Tibial nerve (tissue), 4 donors: ENCODE data around the gene PIN1.

ENCODE experiments used
- EP300 ChIP-seq, 2 donors: sonication (generic); formaldehyde crosslinking; IDR thresholded peaks; one replicate each; pipeline ENCODE4 v1.6.1; 2017; ENCODE audit warnings: antibody characterized with exemption in 2 of 2, mild to moderate bottlenecking in 1 of 2
- POLR2A ChIP-seq, 2 donors: fragments of 450-650 bp; IDR thresholded peaks; one replicate each; pipeline ENCODE4 v1.6.1; 2017; ENCODE audit warnings: antibody characterized with exemption in 2 of 2, mild to moderate bottlenecking in 2 of 2, moderate library complexity in 2 of 2
- TF ChIP-seq, protein P1 (sequence below), 5 experiments: fragments of 200-600 bp in 3 of 5; fragments of 450-650 bp in 2 of 5; sonication (generic) in 3 of 5; IDR thresholded peaks; one replicate each; pipeline ENCODE4 v1.5.1; 2016 to 2019; ENCODE audit warnings: antibody characterized with exemption in 5 of 5, mild to moderate bottlenecking in 3 of 5, moderate library complexity in 2 of 5

DNA sequence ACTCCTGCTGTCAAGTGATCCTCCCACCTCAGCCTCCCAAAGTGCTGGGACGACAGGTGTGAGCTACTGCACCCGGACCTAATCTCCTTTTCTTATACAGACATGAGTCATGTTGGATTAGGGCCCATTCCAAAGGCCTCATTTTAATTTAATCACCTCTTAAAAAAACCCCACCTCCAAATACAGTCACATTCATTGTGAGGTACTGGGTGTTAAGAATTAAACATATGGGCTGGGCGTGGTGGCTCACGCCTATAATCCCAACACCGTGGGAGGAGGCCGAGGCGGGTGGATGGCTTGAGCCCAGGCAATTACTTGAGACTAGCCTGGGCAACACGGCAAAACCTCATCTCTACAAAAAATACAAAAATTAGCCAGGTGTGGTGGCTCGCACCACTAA, 46.6 kb downstream of the PIN1 start:
- TF ChIP-seq, protein P1, sequence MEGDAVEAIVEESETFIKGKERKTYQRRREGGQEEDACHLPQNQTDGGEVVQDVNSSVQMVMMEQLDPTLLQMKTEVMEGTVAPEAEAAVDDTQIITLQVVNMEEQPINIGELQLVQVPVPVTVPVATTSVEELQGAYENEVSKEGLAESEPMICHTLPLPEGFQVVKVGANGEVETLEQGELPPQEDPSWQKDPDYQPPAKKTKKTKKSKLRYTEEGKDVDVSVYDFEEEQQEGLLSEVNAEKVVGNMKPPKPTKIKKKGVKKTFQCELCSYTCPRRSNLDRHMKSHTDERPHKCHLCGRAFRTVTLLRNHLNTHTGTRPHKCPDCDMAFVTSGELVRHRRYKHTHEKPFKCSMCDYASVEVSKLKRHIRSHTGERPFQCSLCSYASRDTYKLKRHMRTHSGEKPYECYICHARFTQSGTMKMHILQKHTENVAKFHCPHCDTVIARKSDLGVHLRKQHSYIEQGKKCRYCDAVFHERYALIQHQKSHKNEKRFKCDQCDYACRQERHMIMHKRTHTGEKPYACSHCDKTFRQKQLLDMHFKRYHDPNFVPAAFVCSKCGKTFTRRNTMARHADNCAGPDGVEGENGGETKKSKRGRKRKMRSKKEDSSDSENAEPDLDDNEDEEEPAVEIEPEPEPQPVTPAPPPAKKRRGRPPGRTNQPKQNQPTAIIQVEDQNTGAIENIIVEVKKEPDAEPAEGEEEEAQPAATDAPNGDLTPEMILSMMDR (IDR thresholded peaks at IDR 0.05) = no peak
- no peak for TF ChIP-seq POLR2A (IDR thresholded peaks at IDR 0.05)
- TF ChIP-seq EP300 (IDR thresholded peaks at IDR 0.05) = no peak
